Mesenchymal stem cell (in vitro differentiated cells and primary cell): ENCODE data around the gene ADPRHL1.

Source experiments
- DNase-seq: peaks from one replicate; pipeline ENCODE4 v3.0.0-alpha.2; 2013
- H2AFZ ChIP-seq: one replicate; pipeline ENCODE4 v1.6.1; 2013; ENCODE audit warnings: low read depth, mild to moderate bottlenecking, control low read depth, inconsistent platforms, low read length, moderate library complexity
- H2AK5ac ChIP-seq: 2 replicates; pipeline ENCODE4 v1.6.1; 2013; ENCODE audit warnings: low read length, moderate library complexity, mild to moderate bottlenecking, inconsistent platforms; ENCODE audit not compliant: severe bottlenecking
- H2BK120ac ChIP-seq: one replicate; pipeline ENCODE4 v1.6.1; 2013; ENCODE audit warnings: low read depth, mild to moderate bottlenecking, inconsistent platforms, low read length, moderate library complexity
- H2BK12ac ChIP-seq, 2 experiments: one replicate each; pipeline ENCODE4 v1.6.1; 2013; ENCODE audit warnings: inconsistent platforms in 2 of 2, low read length in 2 of 2, mild to moderate bottlenecking in 2 of 2, moderate library complexity in 2 of 2, control low read depth in 1 of 2
- H2BK15ac ChIP-seq: one replicate; pipeline ENCODE4 v1.6.1; 2013; ENCODE audit warnings: mild to moderate bottlenecking, low read depth, inconsistent platforms; ENCODE audit not compliant: poor library complexity, severe bottlenecking
- H2BK5ac ChIP-seq: 2 replicates; pipeline ENCODE4 v1.6.1; 2013; ENCODE audit warnings: low read depth, mild to moderate bottlenecking, low read length, control low read depth, inconsistent platforms; ENCODE audit not compliant: poor library complexity, severe bottlenecking
- H3K14ac ChIP-seq, 2 experiments: one replicate each; pipeline ENCODE4 v1.6.1; 2013; ENCODE audit warnings: inconsistent platforms in 2 of 2, low read length in 2 of 2, control low read depth in 1 of 2, mild to moderate bottlenecking in 1 of 2, moderate library complexity in 1 of 2
- H3K18ac ChIP-seq, 2 experiments: one replicate each; pipeline ENCODE4 v1.6.1; 2013; ENCODE audit warnings: inconsistent platforms in 2 of 2, low read length in 2 of 2, control low read depth in 1 of 2, low read depth in 1 of 2, mild to moderate bottlenecking in 1 of 2
- H3K23ac ChIP-seq, 2 experiments: one replicate each; pipeline ENCODE4 v1.6.1; 2013; ENCODE audit warnings: inconsistent platforms in 2 of 2, low read length in 2 of 2, mild to moderate bottlenecking in 2 of 2, moderate library complexity in 2 of 2, control low read depth in 1 of 2
- H3K27ac ChIP-seq: 2 replicates; pipeline ENCODE4 v1.5.1; 2013; ENCODE audit warnings: mild to moderate bottlenecking, moderate library complexity, low read length, control low read depth, inconsistent platforms; ENCODE audit not compliant: poor library complexity, severe bottlenecking
- H3K27me3 ChIP-seq, 2 experiments: 2 replicates each; pipeline versions ENCODE4 v1.6.1 to v1.7.0; 2013; ENCODE audit warnings: low read length in 2 of 2, mild to moderate bottlenecking in 2 of 2, moderate library complexity in 2 of 2, control low read depth in 1 of 2, inconsistent platforms in 1 of 2; ENCODE audit not compliant: control insufficient read depth in 1 of 2, insufficient read depth in 1 of 2
- H3K36me3 ChIP-seq, 2 experiments: 2 replicates each; pipeline versions ENCODE4 v1.6.1 to v1.7.0; 2013; ENCODE audit warnings: low read length in 2 of 2, control low read depth in 1 of 2, inconsistent platforms in 1 of 2, low read depth in 1 of 2, mild to moderate bottlenecking in 1 of 2; ENCODE audit not compliant: insufficient read depth in 2 of 2, control insufficient read depth in 1 of 2
- H3K4ac ChIP-seq, 2 experiments: one replicate each; pipeline ENCODE4 v1.6.1; 2013; ENCODE audit warnings: inconsistent platforms in 2 of 2, low read length in 2 of 2, mild to moderate bottlenecking in 2 of 2, moderate library complexity in 2 of 2, control low read depth in 1 of 2, low read depth in 1 of 2
- H3K4me1 ChIP-seq: 2 replicates; pipeline ENCODE4 v1.6.1; 2013; ENCODE audit warnings: low read depth, low read length, control low read depth; ENCODE audit not compliant: control insufficient read depth, insufficient read depth
- H3K4me2 ChIP-seq: 2 replicates; pipeline ENCODE4 v1.6.1; 2013; ENCODE audit warnings: low read length, mild to moderate bottlenecking, inconsistent platforms; ENCODE audit not compliant: poor library complexity, severe bottlenecking
- H3K4me3 ChIP-seq, 2 experiments: 2 replicates each; pipeline versions ENCODE4 v1.5.1 to v1.7.0; 2013; ENCODE audit warnings: low read length in 2 of 2, mild to moderate bottlenecking in 2 of 2, control low read depth in 1 of 2, low read depth in 1 of 2; ENCODE audit not compliant: insufficient read depth in 1 of 2
- H3K79me1 ChIP-seq: replicated peaks from 2 replicates; pipeline ENCODE4 v1.6.1; 2013; ENCODE audit warnings: mild to moderate bottlenecking, control low read depth, low read length, inconsistent platforms; ENCODE audit not compliant: poor library complexity, severe bottlenecking
- H3K9ac ChIP-seq: 2 replicates; pipeline ENCODE4 v1.7.0; 2013; ENCODE audit warnings: mild to moderate bottlenecking, low read length, moderate library complexity
- H3K9me3 ChIP-seq: 2 replicates; pipeline ENCODE4 v1.7.0; 2013; ENCODE audit warnings: mild to moderate bottlenecking, low read length; ENCODE audit not compliant: control insufficient read depth
- H4K8ac ChIP-seq: one replicate; pipeline ENCODE4 v1.6.1; 2013; ENCODE audit warnings: inconsistent platforms, mild to moderate bottlenecking, low read length, moderate library complexity
- H4K91ac ChIP-seq: one replicate; pipeline ENCODE4 v1.6.1; 2013; ENCODE audit warnings: mild to moderate bottlenecking, low read length, inconsistent platforms
- WGBS: methylation state at CpG from one replicate; pipeline ENCODE4 v1.1.7; 2013; ENCODE audit warnings: mixed read lengths; 5-methylcytosine and 5-hydroxymethylcytosine counted together

Gene ADPRHL1

GRCh38 chr13:113426591-113426986 is 26.7 kb downstream of the ADPRHL1 start:
- no peak overlapping the region for H2BK15ac ChIP-seq
- H2BK120ac ChIP-seq = no peak overlapping the region
- peaks cover 6% of the 10 kb centered on the region for H3K4me1 ChIP-seq
- H3K4ac ChIP-seq = no peak overlapping the region
- H3K27ac ChIP-seq = no peak overlapping the region
- H3K4me3 ChIP-seq = no peak overlapping the region
- H3K79me1 ChIP-seq = no peaks in the 10 kb centered on the region
- H2AFZ ChIP-seq = no peak overlapping the region
- H3K9ac ChIP-seq = no peak overlapping the region
- H4K91ac ChIP-seq = no peak overlapping the region
- WGBS = 91% methylated on average over 15 of the region's 15 CpGs
- no peak overlapping the region for H3K4me2 ChIP-seq
- no peaks in the 10 kb centered on the region for H3K27me3 ChIP-seq
- H4K8ac ChIP-seq = no peak overlapping the region
- no peak overlapping the region for H3K18ac ChIP-seq
- no peak overlapping the region for H3K23ac ChIP-seq
- no peak for DNase-seq
- H2BK12ac ChIP-seq = no peak overlapping the region
- H3K14ac ChIP-seq = no peak overlapping the region
- no peak overlapping the region for H2BK5ac ChIP-seq
- H2AK5ac ChIP-seq = no peak overlapping the region
- peaks cover 0 to 21% of the 10 kb centered on the region in 2 experiments for H3K36me3 ChIP-seq
- no peaks in the 10 kb centered on the region for H3K9me3 ChIP-seq

- Histone ChIP-seq H3K14ac (no peak overlapping the region), H3K79me1 (no peaks in the 10 kb centered on the region), H3K23ac (no peak overlapping the region), H3K4me2 (no peak overlapping the region), H2BK15ac (no peak overlapping the region), H4K8ac (no peak overlapping the region), H2BK5ac (no peak overlapping the region), H3K4ac (no peak overlapping the region), H3K36me3 (peaks cover 0 to 20% of the 10 kb centered on the region in 2 experiments), H3K4me3 (no peak overlapping the region), H2AFZ (no peak overlapping the region), H3K27me3 (no peaks in the 10 kb centered on the region), H3K9ac (no peak overlapping the region), H2BK120ac (no peak overlapping the region), H3K4me1 (peaks cover 6% of the 10 kb centered on the region), H3K27ac (no peak overlapping the region), H4K91ac (no peak overlapping the region), H3K18ac (no peak overlapping the region), H2BK12ac (no peak overlapping the region), H3K9me3 (no peaks in the 10 kb centered on the region), H2AK5ac (no peak overlapping the region)
- 90% methylated on average over 22 of the region's 22 CpGs for WGBS
- no peak for DNase-seq
Measured at GRCh38 chr13:113425941-113426590, 27.2 kb downstream of the ADPRHL1 start.

- Histone ChIP-seq H3K36me3 (peaks cover 0 to 11% of the 10 kb centered on the region in 2 experiments), H2BK12ac (no peak overlapping the region), H3K4me2 (no peak overlapping the region), H3K27ac (no peak overlapping the region), H3K18ac (no peak overlapping the region), H3K4ac (no peak overlapping the region), H2BK15ac (no peak overlapping the region), H3K9me3 (no peaks in the 10 kb centered on the region), H2BK120ac (no peak overlapping the region), H3K23ac (no peak overlapping the region), H3K9ac (no peak overlapping the region), H4K8ac (no peak overlapping the region), H3K4me1 (peaks cover 6% of the 10 kb centered on the region), H2AFZ (no peak overlapping the region), H3K4me3 (no peak overlapping the region), H3K14ac (no peak overlapping the region), H3K27me3 (peaks cover 0 to 11% of the 10 kb centered on the region in 2 experiments), H2BK5ac (no peak overlapping the region), H2AK5ac (no peak overlapping the region), H3K79me1 (no peaks in the 10 kb centered on the region), H4K91ac (no peak overlapping the region)
- WGBS = 82% methylated on average over 11 of the region's 11 CpGs
- no peak for DNase-seq
Measured at GRCh38 chr13:113423520-113424163, 29.6 kb downstream of the ADPRHL1 start.

GRCh38 chr13:113422807-113423519 is 30.3 kb downstream of the ADPRHL1 start:
- Histone ChIP-seq H3K36me3 (peaks cover 0 to 11% of the 10 kb centered on the region in 2 experiments), H3K27ac (no peak overlapping the region), H4K8ac (no peak overlapping the region), H3K4ac (no peak overlapping the region), H3K4me1 (peaks cover 6% of the 10 kb centered on the region), H2AK5ac (no peak overlapping the region), H3K4me3 (no peak overlapping the region), H3K14ac (no peak overlapping the region), H3K79me1 (no peaks in the 10 kb centered on the region), H3K9me3 (no peaks in the 10 kb centered on the region), H2BK120ac (no peak overlapping the region), H2BK12ac (no peak overlapping the region), H3K23ac (no peak overlapping the region), H4K91ac (no peak overlapping the region), H2BK5ac (no peak overlapping the region), H2BK15ac (no peak overlapping the region), H2AFZ (no peak overlapping the region), H3K4me2 (no peak overlapping the region), H3K9ac (no peak overlapping the region), H3K27me3 (peaks cover 0 to 18% of the 10 kb centered on the region in 2 experiments), H3K18ac (no peak overlapping the region)
- DNase-seq = no peak
- WGBS = 88% methylated on average over 26 of the region's 26 CpGs
